ENCODE measurements around the gene NFKBIL1.

- TF ChIP-seq POLR2A (IDR thresholded peaks at IDR 0.05), result peak; percentile 3 to 24
- peak in 2 of 6 experiments; percentile 6 to 53 for TF ChIP-seq CTCF (IDR thresholded peaks at IDR 0.05)
Measured at GRCh38 chr6:31546958-31547726, at the start of gene NFKBIL1.

Data from adrenal gland (tissue), 5 donors.